HFFc6 (cell line): ENCODE measurements around the gene NOC2L. TPM values are rescaled to one million over a fixed set of nuclear protein-coding genes. Genes with fewer than 3 reads are reported as not detected.

Experiments used
- DNase-seq: peaks from one replicate; pipeline ENCODE4 v3.0.0-alpha.2; 2018
- H3K27ac Mint-ChIP-seq: 2 replicates; pipeline ENCODE4 v1.8.0; 2020; ENCODE audit warnings: mild to moderate bottlenecking, mixed read lengths
- H3K27me3 Mint-ChIP-seq: 2 replicates; pipeline ENCODE4 v1.8.0; 2021; ENCODE audit warnings: mild to moderate bottlenecking, moderate library complexity, mixed read lengths; ENCODE audit not compliant: insufficient read depth
- H3K36me3 Mint-ChIP-seq: 2 replicates; pipeline ENCODE4 v1.8.0; 2021; ENCODE audit warnings: low read depth, mixed read lengths
- H3K4me1 Mint-ChIP-seq: 2 replicates; pipeline ENCODE4 v1.8.0; 2020; ENCODE audit warnings: low read depth, mixed read lengths
- H3K4me3 Mint-ChIP-seq: 2 replicates; pipeline ENCODE4 v1.8.0; 2020; ENCODE audit warnings: mild to moderate bottlenecking, moderate library complexity, mixed read lengths
- H3K9me3 Mint-ChIP-seq: 2 replicates; pipeline ENCODE4 v1.8.0; 2020; ENCODE audit warnings: mild to moderate bottlenecking, mixed read lengths
- CTCF ChIP-seq: fragments of 200-600 bp; sonication (generic); IDR thresholded peaks from 2 replicates; pipeline ENCODE4 v1.5.0; 2021; ENCODE audit warnings: antibody characterized with exemption, mild to moderate bottlenecking
- total RNA-seq, 6 experiments: library from RNA; stranded (reverse); fragmentation: NEBNext Ultra II Directional; extraction: Animal tissue kit (Norgen Biotek cat#: 25700); gene quantifications; 2 replicates in 1 of 6; 3 replicates in 5 of 6; pipeline ENCODE4 v1.2.3, GENCODE V29; 2021

Gene NOC2L
- total RNA-seq, 6 experiments from 2014 or later, result 112 to 142 (median 119) TPM

- Mint-ChIP-seq H3K4me3 (no peak overlapping the region), H3K36me3 (no peaks in the 10 kb centered on the region), H3K9me3 (no peaks in the 10 kb centered on the region), H3K27ac (no peak overlapping the region), H3K4me1 (peaks cover 17% of the 10 kb centered on the region), H3K27me3 (peaks cover 4% of the 10 kb centered on the region; the same call in 1 of the 2 replicates)
- no peak for DNase-seq
- TF ChIP-seq CTCF, result no peak
These were observed 45.3 kb upstream of the NOC2L start for GRCh38 chr1:1004420-1004779.

- no peak for TF ChIP-seq CTCF
- no peaks in the 10 kb centered on the region for H3K36me3 Mint-ChIP-seq
- H3K4me1 Mint-ChIP-seq, result peaks cover 17% of the 10 kb centered on the region
- DNase-seq, result no peak
- peaks cover 4% of the 10 kb centered on the region; the same call in 1 of the 2 replicates for H3K27me3 Mint-ChIP-seq
- H3K4me3 Mint-ChIP-seq, result no peak overlapping the region
- H3K27ac Mint-ChIP-seq, result no peak overlapping the region
- no peaks in the 10 kb centered on the region for H3K9me3 Mint-ChIP-seq
These were observed 44.8 kb upstream of the NOC2L start for GRCh38 chr1:1003618-1004419.

GRCh38 chr1:1001057-1001783 lies 42.2 kb upstream of the NOC2L start:
- no peak for TF ChIP-seq CTCF
- Mint-ChIP-seq H3K27ac (peak overlapping the region; percentile 93), H3K27me3 (peaks cover 4% of the 10 kb centered on the region; the same call in 1 of the 2 replicates), H3K36me3 (no peaks in the 10 kb centered on the region), H3K4me1 (peaks cover 17% of the 10 kb centered on the region), H3K9me3 (no peaks in the 10 kb centered on the region), H3K4me3 (peak overlapping the region; percentile 83)
- DNase-seq, result no peak

GRCh38 chr1:1000357-1001056 lies 41.5 kb upstream of the NOC2L start:
- Mint-ChIP-seq H3K4me3 (peak overlapping the region; percentile 83), H3K4me1 (peaks cover 22% of the 10 kb centered on the region), H3K36me3 (no peaks in the 10 kb centered on the region), H3K9me3 (no peaks in the 10 kb centered on the region), H3K27ac (peak overlapping the region; percentile 93), H3K27me3 (peaks cover 4% of the 10 kb centered on the region; the same call in 1 of the 2 replicates)
- no peak for TF ChIP-seq CTCF
- peak; percentile 80 for DNase-seq

GRCh38 chr1:999725-1000356 lies 40.8 kb upstream of the NOC2L start, which contains the start of gene HES4:
HES4 (minus strand) TSS chr1:1000097; CDS start chr1:999973, 124 bp downstream.
- peak; percentile 88 for DNase-seq
- no peaks in the 10 kb centered on the region for H3K36me3 Mint-ChIP-seq
- peaks cover 5% of the 10 kb centered on the region for H3K27me3 Mint-ChIP-seq
- peak within 1 kb of the TSS; percentile 83 for H3K4me3 Mint-ChIP-seq
- no peak; the same call in 1 of the 2 replicates for TF ChIP-seq CTCF
- H3K9me3 Mint-ChIP-seq, result no peaks in the 10 kb centered on the region
- H3K4me1 Mint-ChIP-seq, result peaks cover 16% of the 10 kb centered on the region
- peak within 1 kb of the TSS; percentile 93 for H3K27ac Mint-ChIP-seq
